HepG2 (cell line): Measurements from ENCODE around the gene COQ7. TPM values are rescaled to one million over a fixed set of nuclear protein-coding genes. Genes with fewer than 3 reads are reported as not detected.
A peak's percentile ranks its signal among the peaks of the same experiment; 100 is the strongest.

Source experiments
- HIVEP1 ChIP-seq: sonication (generic); formaldehyde crosslinking; IDR thresholded peaks from 2 replicates; pipeline ENCODE4 v1.4.0; 2020; ENCODE audit warnings: mild to moderate bottlenecking, missing genetic modification reagents
- IRF2 ChIP-seq: IDR thresholded peaks from 2 replicates; pipeline ENCODE4 v1.6.1; 2018; ENCODE audit warnings: missing genetic modification reagents, missing compliant biosample characterization
- KDM1A ChIP-seq: IDR thresholded peaks from 2 replicates; pipeline ENCODE4 v1.6.1; 2016; ENCODE audit warnings: missing compliant biosample characterization
- RBAK ChIP-seq: sonication (generic); formaldehyde crosslinking; IDR thresholded peaks from 2 replicates; pipeline ENCODE4 v1.5.1; 2020; ENCODE audit warnings: mild to moderate bottlenecking, missing genetic modification reagents
- SOX6 ChIP-seq, 2 experiments: fragments of 450-650 bp in 1 of 2; sonication (generic) in 1 of 2; formaldehyde crosslinking in 1 of 2; IDR thresholded peaks; 2 replicates each; pipeline versions ENCODE4 v1.4.0 to v1.6.1; 2017 to 2020; ENCODE audit warnings: antibody characterized with exemption in 1 of 2, mild to moderate bottlenecking in 1 of 2, missing genetic modification reagents in 1 of 2
- TOPORS ChIP-seq: sonication (generic); formaldehyde crosslinking; IDR thresholded peaks from 2 replicates; pipeline ENCODE4 v1.8.0; 2023; ENCODE audit warnings: mild to moderate bottlenecking, missing genetic modification reagents
- YEATS4 ChIP-seq: sonication (generic); formaldehyde crosslinking; IDR thresholded peaks from 2 replicates; pipeline ENCODE4 v1.4.0; 2020; ENCODE audit warnings: missing genetic modification reagents, borderline replicate concordance
- ZBTB8A ChIP-seq: sonication (generic); formaldehyde crosslinking; IDR thresholded peaks from 2 replicates; pipeline ENCODE4 v1.4.0; 2020; ENCODE audit warnings: mild to moderate bottlenecking, low read depth, missing genetic modification reagents, borderline replicate concordance
- ZNF121 ChIP-seq: sonication (generic); formaldehyde crosslinking; IDR thresholded peaks from 2 replicates; pipeline ENCODE4 v1.5.0; 2020; ENCODE audit warnings: mild to moderate bottlenecking, missing genetic modification reagents
- ZNF20 ChIP-seq: sonication (generic); formaldehyde crosslinking; IDR thresholded peaks from 2 replicates; pipeline ENCODE4 v1.4.0; 2020; ENCODE audit warnings: mild to moderate bottlenecking, moderate library complexity, missing genetic modification reagents
- ZNF281 ChIP-seq: sonication (generic); formaldehyde crosslinking; IDR thresholded peaks from 2 replicates; pipeline ENCODE4 v1.4.0; 2020; ENCODE audit warnings: missing genetic modification reagents, borderline replicate concordance
- ZNF335 ChIP-seq: sonication (generic); formaldehyde crosslinking; IDR thresholded peaks from 2 replicates; pipeline ENCODE4 v1.4.0; 2020; ENCODE audit warnings: missing genetic modification reagents
- ZNF44 ChIP-seq: sonication (generic); formaldehyde crosslinking; IDR thresholded peaks from 2 replicates; pipeline ENCODE4 v1.5.1; 2020; ENCODE audit warnings: mild to moderate bottlenecking, missing genetic modification reagents
- ZNF609 ChIP-seq: sonication (generic); formaldehyde crosslinking; IDR thresholded peaks from 2 replicates; pipeline ENCODE4 v1.4.0; 2020; ENCODE audit warnings: mild to moderate bottlenecking, missing genetic modification reagents, borderline replicate concordance
- polyA plus RNA-seq, 8 experiments: library from polyadenylated mRNA; depleted of rRNA in 3 of 8; stranded (reverse) in 7 of 8; unstranded in 1 of 8; fragments of >200 nt; fragmentation: Illumina TruSeq in 4 of 8; extraction: Trizol in 4 of 8; gene quantifications; 2 replicates each; pipeline versions ENCODE4 v1.2.1 to v1.2.3, GENCODE V29; 2011 to 2016; ENCODE audit warnings: low read depth in 4 of 8, missing spikeins in 1 of 8, mixed read lengths in 1 of 8; ENCODE audit not compliant: insufficient read depth in 1 of 8
- total RNA-seq, 5 experiments: library from RNA; depleted of rRNA; stranded (reverse); fragments of >200 nt; fragmentation: Illumina TruSeq; extraction: Trizol; gene quantifications; 2 replicates each; pipeline ENCODE4 v1.2.3, GENCODE V29; 2016; ENCODE audit warnings: low read depth in 1 of 5
- TF ChIP-seq, protein P1 (sequence below): sonication (generic); formaldehyde crosslinking; IDR thresholded peaks from 2 replicates; pipeline ENCODE4 v1.4.0; 2020; ENCODE audit warnings: missing genetic modification reagents

The COQ7 gene
- total and polyA plus RNA-seq, 2 of the 13 experiments (the other 11 are each of a cell fraction or from before 2014, with no cell fraction given) = 20.1 to 45.7 TPM

- TF ChIP-seq ZNF609 (CRISPR knock-in tag) (peak; percentile 33; the same call in 1 of the 2 replicates), HIVEP1 (CRISPR knock-in tag) (no peak), TOPORS (CRISPR knock-in tag) (no peak), IRF2 (CRISPR knock-in tag) (no peak), YEATS4 (CRISPR knock-in tag) (no peak), ZNF121 (peak; percentile 96), ZNF20 (CRISPR knock-in tag) (no peak), ZNF335 (CRISPR knock-in tag) (no peak; the same call in 1 of the 2 replicates), KDM1A (CRISPR knock-in tag) (peak; percentile 58; the same call in 1 of the 2 replicates), ZNF44 (CRISPR knock-in tag) (0 out of 2 replicates have a peak, but pooled peaks have one; percentile 66), ZBTB8A (CRISPR knock-in tag) (peak; percentile 67; the same call in 1 of the 2 replicates), RBAK (CRISPR knock-in tag) (peak; percentile 77; the same call in 1 of the 2 replicates), SOX6 (IDR thresholded peaks at IDR 0.05) (no peak), SOX6 (CRISPR knock-in tag; IDR thresholded peaks at IDR 0.05) (peak; percentile 32; the same call in 1 of the 2 replicates), ZNF281 (no peak)
- TF ChIP-seq, protein P1, sequence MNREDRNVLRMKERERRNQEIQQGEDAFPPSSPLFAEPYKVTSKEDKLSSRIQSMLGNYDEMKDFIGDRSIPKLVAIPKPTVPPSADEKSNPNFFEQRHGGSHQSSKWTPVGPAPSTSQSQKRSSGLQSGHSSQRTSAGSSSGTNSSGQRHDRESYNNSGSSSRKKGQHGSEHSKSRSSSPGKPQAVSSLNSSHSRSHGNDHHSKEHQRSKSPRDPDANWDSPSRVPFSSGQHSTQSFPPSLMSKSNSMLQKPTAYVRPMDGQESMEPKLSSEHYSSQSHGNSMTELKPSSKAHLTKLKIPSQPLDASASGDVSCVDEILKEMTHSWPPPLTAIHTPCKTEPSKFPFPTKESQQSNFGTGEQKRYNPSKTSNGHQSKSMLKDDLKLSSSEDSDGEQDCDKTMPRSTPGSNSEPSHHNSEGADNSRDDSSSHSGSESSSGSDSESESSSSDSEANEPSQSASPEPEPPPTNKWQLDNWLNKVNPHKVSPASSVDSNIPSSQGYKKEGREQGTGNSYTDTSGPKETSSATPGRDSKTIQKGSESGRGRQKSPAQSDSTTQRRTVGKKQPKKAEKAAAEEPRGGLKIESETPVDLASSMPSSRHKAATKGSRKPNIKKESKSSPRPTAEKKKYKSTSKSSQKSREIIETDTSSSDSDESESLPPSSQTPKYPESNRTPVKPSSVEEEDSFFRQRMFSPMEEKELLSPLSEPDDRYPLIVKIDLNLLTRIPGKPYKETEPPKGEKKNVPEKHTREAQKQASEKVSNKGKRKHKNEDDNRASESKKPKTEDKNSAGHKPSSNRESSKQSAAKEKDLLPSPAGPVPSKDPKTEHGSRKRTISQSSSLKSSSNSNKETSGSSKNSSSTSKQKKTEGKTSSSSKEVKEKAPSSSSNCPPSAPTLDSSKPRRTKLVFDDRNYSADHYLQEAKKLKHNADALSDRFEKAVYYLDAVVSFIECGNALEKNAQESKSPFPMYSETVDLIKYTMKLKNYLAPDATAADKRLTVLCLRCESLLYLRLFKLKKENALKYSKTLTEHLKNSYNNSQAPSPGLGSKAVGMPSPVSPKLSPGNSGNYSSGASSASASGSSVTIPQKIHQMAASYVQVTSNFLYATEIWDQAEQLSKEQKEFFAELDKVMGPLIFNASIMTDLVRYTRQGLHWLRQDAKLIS (CRISPR knock-in tag) = no peak
These were observed 43.3 kb downstream of the COQ7 start (continued) for GRCh38 chr16:19110537-19111360.
